HL-60/S4 treated with retinoic acid at 250 ng/mL for 4 days and 3 days (cell line): ENCODE data around the gene CFAP100.

Source experiments
- in situ Hi-C: fragments of 300-500 bp; cut with MboI; formaldehyde crosslinking; loops from 2 replicates; pipeline ENCODE4 v1.7.0; 2022; ENCODE audit warnings: low sequenced_read_pairs

CFAP100 gene

DNA sequence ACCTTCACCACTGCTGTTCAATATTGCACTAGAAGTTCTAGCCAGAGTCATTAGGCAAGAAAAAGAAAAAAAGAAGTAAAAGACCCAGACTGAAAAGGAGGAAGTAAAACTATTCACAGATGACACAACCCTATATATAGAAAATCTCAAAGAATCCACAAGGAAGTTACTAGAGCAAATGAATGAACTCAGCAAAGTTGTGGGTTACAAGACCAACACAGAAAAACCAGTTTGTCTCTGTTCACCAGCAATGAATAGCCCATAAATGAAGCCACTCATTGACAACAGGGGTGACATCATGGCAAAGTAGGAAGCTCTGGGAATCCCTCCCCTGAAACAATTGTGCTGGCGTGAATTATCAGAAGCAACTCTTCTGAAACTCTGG lies 4.6 kb downstream of the CFAP100 start:
- in situ Hi-C loops = no loop called here

DNA sequence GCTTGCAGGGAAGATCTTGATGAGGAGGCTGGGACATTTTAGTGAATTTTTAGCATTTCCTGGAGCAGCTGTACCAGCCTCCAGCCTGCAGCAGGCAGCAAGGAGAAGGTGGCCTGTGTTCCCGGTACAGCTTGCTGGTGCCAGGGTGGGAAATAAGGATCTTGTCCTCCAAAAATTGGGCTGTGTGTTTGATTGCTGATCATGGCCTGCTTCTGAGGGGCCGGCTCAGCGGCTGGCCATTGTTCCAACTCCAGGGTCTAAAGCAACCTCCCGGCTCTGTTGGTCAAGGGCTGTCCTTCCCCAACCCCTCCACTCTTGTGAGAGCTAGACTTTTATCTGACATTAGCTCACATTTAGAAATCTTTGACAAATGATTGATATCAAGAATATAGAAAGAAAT lies 5.0 kb downstream of the CFAP100 start:
- in situ Hi-C loops = no loop called here

DNA sequence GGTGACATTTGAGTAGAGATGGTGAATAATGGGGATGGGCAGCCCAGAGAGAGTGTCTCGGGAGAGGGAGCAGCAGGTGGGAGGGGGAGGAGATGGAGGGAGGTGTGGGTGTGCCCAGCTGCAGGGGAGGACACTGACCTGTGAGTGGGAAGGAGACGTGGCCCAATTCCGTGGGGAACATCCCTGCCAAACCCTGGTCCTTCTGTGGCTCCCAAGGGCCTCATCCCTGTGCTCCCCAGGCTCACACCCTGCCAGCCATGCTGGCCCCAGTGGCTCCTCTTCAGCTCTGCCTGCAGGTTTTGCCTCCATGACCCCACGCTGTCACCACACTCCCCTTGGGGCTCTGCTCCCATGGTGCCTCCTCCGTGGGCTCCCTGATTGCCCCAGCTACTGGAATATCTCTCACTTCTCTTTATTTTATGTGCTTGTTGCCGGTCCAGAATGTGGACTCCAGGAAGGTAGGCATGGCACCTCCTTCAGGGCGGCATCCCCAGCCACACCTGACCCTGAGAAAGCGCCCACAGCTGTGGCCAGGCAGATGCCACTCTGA lies 7.0 kb downstream of the CFAP100 start:
- in situ Hi-C loops = no loop called here

DNA sequence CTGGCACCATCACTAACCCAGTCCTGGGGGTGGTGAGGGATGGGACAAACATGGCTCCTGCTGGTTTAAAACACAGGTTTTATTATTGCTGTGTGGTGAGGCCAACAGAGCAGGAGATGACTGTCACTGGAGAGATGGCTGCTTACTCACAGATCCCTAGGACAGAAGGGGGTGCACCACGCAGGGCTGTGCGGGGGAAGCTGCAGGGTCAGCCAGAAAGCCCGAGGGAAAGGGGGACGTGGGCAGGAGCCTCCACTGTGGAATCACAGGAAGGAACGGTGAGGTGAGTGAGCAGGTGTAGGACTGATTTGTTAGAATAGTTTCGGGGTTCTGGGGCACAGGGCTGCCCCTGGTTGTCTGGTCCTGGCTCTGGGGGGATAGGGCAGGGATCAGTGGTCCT lies 7.5 kb downstream of the CFAP100 start:
- in situ Hi-C loops = no loop called here

DNA sequence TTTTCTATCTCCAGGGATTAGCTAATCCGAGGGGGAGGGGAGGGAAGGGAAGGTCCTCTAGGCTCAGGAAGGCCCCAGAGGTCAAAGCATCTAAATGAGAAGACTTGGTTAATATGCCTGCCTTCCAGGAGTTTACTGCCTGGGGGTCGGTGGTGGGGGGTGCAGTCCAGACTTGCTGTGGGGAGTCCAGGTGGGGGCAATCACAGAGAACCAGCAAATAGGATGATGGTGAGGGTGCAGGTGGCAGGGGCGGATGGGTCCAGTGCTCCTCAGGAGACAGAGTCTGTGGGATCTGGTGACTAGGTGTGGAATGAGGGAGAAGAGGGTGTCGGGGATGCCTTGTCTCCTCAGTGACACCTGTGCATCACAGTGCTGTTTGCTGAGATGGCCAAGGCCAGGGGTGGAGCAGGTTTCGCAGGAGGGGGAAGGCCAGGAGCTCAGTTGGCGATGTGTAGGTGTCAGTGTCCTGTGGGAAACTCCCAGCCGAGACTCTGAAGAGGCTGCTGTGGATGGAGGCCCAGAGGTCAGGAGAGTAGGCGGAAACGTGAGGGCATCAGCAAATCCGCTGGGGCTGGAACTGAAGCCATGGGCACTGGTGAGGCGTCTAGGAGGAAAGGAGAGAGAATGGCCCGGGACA lies 8.1 kb downstream of the CFAP100 start:
- in situ Hi-C loops = no loop called here

DNA sequence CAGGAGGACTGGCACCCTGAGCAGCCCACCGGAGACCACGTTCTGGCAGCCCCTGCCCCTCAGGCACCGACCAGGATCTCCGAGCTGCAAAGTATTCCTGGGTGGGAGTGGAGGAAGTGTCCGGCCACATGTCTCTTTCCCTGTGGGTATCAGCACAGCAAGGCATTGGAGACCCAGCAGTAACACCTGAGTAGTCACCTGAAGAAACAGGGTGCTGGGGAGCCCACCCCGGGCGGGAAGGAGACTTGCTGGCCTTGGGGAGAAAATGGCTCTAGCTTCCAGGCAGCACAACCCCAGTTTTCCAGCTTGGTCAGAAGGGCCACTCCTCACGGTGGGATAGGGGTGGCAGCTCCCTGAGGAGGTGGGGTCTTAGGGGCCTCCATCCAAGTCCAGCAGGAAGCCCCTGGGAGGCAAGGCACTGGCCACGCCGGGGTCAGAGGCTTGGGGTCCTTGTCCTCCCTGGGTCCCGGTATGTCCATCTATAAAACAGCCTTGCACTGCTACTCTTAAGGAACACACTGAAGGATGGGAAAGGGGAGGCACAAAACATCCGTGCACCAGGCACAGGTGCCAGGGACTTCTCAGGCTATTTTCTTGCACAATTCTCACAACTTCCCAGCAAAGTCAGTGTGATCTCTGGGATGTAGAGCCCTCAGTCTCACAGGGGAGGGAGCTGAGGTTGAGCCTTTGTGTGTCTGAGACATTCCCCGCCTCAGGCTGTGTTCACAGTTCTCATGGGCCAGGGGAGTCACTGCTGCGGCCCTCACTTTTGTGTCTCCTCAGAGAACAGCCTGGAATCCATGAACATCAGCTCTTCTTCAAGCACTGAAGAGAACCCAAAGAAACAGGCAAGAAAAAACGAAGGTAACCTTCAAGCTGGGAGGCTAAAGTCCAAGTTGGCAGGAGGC lies 11.9 kb downstream of the CFAP100 start:
- in situ Hi-C loops = no loop called here

DNA sequence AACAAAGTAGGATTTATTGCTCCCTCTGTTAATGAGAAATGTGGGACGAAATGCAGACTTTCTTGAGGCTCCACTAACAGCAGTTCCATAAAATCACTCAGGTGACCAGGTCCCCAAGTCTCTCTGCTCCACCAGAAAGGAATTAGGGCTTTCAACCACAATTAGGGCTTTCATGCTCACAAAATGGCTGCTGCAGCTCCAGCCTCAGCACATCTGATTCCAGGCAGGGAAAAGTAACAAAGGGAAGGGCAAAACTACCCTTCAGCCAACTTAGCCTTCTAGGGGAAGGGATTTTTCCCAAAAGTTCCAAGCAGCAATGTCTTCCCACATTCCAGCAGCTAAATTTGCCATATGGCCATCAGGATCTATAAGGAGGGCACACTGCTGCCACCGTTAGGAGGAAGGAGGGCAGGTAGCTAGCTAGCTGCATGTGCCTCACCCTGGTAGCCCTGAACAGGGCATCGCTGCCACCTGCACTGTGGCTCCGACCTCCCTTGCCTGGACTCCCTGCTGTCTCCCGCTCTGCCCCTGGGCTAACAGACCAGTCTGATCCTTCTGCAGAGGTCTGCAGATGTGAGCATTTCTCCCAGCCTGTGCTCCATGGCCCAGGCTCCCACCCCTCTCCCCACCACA lies 12.8 kb downstream of the CFAP100 start:
- in situ Hi-C loops = no loop called here

DNA sequence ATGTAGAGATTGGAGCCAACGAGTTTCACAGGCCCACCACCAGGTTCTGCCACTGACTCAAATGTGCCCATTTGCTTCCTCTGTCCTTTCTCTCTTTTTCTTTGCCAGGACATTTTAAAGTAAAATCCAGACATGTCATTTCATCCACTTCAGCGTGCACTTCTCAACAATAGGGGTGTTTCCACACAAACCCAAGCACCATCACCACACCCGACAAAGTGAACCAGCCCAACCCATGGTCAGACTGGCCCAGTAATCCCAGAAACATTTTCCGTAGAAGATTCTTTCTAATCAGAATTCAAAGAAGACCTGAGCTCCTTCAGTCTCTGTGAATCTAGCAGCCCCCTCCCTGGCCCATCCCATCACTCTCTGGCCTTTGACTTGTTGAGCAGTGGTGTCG lies 13.4 kb downstream of the CFAP100 start:
- in situ Hi-C loops = no loop called here

DNA sequence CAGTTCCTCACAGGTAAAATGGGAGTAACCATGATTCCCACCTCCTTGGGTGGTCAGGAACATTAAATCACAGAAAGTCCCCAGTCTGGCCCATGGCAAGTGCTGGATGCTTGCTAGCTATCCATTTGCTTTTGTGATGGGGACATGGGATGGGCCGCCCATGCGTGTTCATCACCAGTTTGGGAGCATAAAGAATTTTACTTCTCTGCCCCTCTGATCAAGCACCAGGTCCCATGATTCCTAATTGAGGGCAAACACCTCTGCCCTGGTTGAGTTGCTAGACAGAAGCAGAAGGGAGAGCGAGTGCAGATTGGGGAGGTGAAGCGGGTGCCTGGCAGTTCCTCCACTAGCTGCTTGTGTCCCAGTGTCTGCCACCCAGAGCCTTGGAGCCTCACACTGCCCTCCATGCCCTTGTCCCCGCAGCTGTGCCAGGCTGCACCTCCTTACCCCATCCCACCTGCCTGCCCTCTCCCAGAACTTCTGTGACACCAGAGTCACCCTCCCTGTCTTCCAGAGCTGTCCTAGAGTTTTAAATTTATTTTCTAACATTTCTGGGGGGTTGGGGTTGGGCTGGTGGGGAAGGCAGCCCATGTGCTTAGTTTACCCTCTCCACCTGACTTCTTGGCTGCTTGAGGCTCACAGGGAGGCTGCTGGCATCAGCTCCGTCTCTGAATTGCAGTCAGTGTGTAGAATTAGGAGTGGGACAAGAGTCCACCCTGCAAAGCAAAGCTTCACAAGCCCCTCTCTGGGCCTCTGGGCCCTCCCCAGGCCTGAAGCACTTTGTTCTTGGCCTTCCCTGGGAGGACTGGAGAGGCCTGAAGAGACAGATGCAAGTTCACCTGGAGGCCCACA lies 18.4 kb downstream of the CFAP100 start:
- in situ Hi-C loops = no loop called here

DNA sequence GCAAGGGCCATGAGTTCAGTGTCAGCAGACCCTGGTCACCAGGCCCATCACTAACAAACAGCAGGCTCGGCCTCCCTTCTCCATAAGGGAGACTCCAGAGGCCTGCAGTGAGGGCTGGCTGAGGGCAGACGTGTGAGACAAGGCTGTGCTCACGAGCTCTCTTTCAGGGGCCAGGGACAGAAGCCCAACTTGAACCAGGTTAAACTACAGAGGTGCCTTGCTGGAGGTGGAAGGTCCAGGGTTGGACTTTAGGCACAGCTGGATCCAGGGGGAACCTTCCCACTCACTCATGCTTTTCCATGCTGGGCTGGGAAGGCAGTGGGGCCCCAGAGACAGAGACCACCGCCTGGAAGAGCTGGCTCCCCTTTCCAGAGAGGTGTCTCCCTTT lies 19.0 kb downstream of the CFAP100 start:
- in situ Hi-C loops = no loop called here

DNA sequence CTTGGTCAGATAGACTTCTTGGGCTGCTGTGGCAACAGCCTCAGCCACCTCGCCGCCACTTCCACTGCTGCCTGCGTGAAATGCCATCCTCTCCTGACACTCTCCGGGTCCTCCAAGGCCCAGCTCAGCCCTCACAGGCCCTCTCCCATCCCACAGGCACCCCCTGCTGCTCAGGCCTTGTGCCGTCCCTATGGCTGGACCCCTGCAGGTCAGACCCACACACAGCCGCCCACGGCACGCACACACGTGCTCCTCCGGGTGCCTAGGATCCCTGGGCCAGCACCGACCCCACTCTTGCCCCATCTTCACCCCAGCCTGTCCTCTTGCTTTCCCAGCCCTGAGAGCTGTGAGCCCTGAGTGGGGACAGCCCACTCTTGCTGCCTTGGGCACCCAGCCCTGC lies 19.7 kb downstream of the CFAP100 start:
- in situ Hi-C loops = no loop called here

DNA sequence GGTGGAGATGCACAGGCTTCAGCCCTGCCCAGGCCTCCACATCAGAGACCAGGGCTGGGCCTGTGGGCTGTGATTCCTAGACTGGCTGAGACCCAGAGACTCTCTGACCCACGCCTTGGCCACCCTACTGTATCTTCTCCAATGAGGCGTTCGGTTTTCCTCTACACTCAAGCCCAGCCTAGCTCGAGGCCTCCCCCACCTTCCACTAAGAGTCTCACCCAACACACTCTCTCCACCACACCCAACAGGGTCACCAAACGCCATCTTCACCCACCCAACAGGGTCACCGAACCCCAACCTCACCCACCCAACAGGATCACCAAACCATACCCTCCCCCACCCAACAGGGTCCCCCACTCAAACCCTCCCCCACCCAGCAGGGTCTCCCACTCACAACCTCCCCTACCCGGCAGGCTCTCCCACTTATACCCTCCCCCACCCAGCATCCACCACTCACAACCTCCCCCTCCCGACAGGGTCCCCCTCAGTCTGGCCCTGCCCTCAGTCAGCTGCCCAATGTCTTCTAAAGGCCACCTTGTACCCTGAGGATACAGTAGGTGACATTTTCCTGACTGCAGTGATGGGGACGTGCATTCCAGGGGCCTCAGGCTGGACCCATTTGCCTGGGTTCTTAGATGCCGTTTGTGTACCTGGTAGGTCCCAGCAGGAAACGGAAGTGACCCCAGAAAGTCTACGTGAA lies 20.4 kb downstream of the CFAP100 start:
- in situ Hi-C loops = no loop called here

DNA sequence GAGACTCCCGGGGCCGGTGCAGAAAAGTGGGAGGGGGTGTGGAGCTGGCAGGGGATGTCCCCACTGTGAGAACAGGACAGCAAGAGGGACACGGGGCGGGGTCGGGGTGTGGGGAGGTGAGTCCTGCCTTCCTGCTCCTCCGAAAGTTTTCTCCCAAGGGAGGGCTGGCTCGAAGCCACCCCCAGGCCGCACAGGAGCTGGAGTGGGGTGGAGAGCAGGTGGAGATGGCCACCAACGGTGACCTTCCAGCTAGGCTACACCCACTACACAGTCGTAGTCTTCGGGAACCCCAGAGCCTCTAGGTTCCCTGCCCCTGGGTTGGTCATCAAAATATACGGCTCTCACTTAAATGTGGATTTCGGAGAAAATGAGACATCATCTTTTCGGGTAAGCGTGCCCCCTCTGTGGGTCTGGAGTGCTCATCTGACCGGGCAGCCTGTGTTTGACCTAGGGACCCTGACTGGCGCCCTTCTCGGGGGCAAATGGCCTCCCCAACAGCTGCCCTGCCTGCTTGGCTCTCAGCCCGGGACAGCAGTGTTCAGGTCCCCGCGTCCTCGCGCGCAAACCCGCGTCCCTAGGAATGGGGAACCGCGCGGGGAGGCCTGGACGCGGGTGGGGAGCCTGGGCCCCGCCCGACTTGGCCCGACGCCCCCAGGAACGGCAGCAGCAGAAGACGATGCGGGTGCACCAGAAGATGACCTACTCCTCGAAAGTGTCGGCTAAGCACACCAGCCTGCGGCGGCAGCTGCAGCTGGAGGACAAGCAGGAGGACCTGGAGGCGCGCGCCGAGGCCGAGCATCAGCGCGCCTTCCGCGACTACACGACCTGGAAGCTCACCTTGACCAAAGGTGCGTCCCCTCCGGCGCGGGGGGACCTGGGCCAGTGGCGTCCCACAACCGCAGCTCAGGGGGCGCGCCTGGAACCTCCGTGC lies 21.2 kb downstream of the CFAP100 start:
- in situ Hi-C loops = no loop called here

DNA sequence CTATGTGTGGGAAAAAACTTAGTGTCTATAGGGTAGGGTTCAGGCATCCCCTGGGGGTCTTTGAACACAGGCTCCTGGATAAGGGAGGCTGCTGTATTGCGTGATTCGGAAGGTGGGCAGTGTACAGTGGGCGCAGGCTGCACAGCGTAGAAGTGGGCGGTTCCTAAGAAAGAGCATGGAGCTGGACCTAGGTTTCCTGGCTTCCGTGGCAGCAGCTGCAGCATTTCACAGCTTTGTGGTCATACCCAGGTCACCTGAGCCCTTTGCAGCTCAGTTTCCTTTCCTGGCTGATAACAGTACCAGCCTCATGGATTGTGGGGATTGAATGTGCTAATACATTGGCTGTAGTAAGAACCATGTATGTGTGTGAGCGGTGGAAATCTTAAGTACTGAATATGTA lies 22.2 kb downstream of the CFAP100 start:
- in situ Hi-C loops = no loop called here

DNA sequence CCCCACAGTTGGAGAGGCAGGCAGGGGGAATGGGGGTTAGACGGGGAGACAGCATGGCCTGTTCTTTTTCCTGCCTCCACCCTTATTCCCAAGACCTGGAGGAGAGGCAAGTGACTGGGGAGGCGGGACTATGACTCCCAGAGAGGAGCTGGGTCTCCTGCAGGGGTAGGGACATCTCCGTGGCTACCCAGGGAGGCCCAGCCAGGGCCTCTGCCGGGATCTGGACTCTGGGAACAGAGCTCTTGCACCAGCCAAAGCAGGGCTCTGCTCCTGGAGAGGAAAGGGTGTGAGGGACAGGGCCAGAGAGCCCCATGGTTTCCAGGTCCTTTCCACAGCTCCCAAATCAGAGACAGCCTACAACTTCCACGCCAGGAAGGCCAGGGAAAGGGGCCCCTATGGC lies 22.8 kb downstream of the CFAP100 start:
- in situ Hi-C loops = no loop called here

DNA sequence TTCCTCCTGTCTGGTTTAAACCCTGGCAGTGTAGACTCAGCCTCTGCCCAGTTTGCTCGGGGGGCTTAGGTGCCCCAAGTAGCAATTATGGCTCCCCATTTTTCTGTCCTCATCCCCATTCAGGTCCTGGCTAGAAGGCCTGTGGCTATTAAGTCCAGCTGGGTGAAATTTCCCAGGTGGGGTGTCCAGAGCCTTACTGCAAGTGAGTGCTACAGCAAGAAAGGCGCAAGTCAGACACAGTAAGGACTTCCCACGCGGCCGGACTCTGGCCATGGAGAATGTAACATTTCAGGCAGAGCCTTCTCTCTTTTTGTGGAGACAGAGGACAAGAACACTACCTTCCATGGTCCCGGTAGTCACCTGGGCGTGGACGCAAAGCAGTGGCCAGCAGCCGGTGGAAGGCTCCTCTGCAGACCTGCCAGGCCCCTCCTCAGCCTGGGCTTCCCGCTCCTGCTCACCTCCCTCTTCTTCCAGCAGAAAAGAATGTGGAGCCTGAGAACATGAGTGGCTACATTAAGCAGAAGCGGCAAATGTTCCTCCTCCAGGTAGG lies 23.3 kb downstream of the CFAP100 start:
- in situ Hi-C loops = no loop called here

DNA sequence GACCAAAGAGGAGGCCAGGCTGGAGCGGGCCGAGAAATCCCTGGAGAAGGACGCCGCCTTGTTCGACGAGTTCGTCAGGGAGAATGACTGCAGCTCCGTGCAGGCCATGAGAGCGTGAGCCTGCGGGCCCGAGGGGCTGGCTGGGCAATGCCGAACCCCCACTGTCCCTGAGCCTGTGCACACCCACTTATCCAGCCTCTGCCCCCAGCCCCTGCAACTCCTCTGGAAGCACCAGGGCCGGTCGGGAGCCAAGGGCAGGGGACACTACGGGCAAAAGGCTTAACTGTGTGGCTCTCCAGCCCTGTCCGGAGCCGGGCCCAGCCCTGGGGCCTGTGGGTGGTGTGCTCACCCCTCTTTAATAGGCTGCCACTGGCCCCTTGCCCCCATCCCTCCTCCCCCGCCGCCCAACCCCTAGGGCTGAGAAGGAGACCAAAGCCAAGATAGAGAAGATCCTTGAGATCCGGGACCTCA lies 24.0 kb downstream of the CFAP100 start:
- in situ Hi-C loops = no loop called here

DNA sequence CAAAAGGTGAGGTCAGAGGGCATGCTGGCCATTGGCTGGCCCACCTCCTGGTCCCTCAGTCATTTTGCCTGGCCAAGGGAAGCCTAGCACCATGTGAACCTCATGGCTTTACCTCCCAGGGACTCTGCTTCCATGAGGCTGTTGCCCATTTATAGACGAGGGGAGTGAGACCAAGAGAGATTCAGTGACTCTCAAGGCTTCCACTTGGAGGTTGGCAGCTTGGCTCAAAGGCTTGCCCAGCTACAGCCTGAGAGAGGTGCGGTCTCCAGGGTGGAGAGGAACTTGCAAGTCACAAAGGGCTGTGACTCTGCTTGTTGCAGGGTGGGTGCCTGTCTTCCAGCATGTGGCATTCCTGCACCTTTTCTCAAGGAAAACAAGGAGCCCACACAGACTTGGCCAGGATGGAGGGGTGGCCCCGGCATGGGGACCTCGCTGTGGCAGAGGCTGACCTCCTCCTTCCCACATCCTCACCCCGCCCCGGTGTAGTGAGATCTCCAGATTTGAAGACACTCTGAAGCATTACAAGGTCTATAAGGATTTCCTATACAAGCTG lies 24.5 kb downstream of the CFAP100 start:
- in situ Hi-C loops = no loop called here
